Transverse colon (tissue), 3 donors: ENCODE results near the gene UBXN10.

Experiments used
- EP300 ChIP-seq: sonication (generic); formaldehyde crosslinking; IDR thresholded peaks from one replicate; pipeline ENCODE4 v1.6.1; 2017; ENCODE audit warnings: antibody characterized with exemption, low read depth
- POLR2A ChIP-seq: fragments of 450-650 bp; IDR thresholded peaks from one replicate; pipeline ENCODE4 v1.6.1; 2016; ENCODE audit warnings: antibody characterized with exemption, mild to moderate bottlenecking, moderate library complexity
- TF ChIP-seq, protein P1 (sequence below), 5 experiments: fragments of 200-600 bp in 3 of 5; fragments of 450-650 bp in 2 of 5; sonication (generic) in 3 of 5; IDR thresholded peaks; 1 replicate in 2 of 5; 2 replicates in 3 of 5; pipeline ENCODE4 v1.5.1; 2016 to 2017; ENCODE audit warnings: antibody characterized with exemption in 5 of 5, inconsistent platforms in 3 of 5, mild to moderate bottlenecking in 2 of 5, moderate library complexity in 1 of 5

DNA sequence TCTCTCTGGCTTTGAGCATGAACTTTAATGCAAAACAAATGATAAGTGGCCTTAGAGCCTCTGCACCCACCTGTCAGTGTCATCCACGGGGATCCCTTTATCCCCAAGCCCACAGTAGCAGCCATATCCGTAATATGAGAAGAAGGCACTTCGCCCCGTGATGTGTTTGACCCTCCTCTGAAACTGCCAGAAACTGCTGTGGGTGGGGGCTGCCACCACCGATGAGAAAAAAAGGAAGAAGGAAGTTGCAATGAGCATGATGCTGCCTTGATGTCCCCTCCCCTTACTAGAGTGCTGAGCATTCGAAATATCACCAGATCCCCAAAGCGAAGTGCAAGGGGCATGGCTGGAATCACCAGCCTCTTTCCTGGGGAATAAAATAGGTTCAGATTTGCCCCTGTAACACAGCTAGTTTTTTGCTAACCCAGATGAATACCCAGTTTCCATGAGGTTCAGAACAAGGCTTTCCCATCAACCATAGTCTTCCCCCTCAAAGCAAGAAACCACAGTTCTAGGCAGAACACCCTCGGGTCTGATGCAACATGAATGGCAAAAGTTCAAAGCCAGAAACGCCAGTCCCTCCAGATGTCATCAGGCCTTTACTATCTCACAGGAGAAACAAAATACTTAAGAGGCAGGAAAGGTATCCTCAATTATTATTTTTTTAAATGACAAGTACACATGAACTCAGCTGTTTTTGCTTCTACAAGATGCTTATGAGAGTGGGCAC, 10.8 kb upstream of the UBXN10 start:
- TF ChIP-seq POLR2A (no peak), EP300 (no peak)
- TF ChIP-seq, protein P1, sequence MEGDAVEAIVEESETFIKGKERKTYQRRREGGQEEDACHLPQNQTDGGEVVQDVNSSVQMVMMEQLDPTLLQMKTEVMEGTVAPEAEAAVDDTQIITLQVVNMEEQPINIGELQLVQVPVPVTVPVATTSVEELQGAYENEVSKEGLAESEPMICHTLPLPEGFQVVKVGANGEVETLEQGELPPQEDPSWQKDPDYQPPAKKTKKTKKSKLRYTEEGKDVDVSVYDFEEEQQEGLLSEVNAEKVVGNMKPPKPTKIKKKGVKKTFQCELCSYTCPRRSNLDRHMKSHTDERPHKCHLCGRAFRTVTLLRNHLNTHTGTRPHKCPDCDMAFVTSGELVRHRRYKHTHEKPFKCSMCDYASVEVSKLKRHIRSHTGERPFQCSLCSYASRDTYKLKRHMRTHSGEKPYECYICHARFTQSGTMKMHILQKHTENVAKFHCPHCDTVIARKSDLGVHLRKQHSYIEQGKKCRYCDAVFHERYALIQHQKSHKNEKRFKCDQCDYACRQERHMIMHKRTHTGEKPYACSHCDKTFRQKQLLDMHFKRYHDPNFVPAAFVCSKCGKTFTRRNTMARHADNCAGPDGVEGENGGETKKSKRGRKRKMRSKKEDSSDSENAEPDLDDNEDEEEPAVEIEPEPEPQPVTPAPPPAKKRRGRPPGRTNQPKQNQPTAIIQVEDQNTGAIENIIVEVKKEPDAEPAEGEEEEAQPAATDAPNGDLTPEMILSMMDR (IDR thresholded peaks at IDR 0.05), result no peak
